ENCODE results near the gene BPGM. TPM values are rescaled to one million over a fixed set of nuclear protein-coding genes. Genes with fewer than 3 reads are reported as not detected.

The BPGM gene
- total RNA-seq, 1 donor from 2014 or later = 17.7 TPM

GRCh38 chr7:134705716-134706115 is 59.1 kb downstream of the BPGM start:
- no peak overlapping the region for H3K27ac Mint-ChIP-seq (ENCODE audit: unreplicated experiment)
- DNase-seq (ENCODE audit: low spot score) = no peak
- no peaks in the 10 kb centered on the region for H3K9me3 Mint-ChIP-seq (ENCODE audit: unreplicated experiment)
- no peaks in the 10 kb centered on the region for H3K27me3 Mint-ChIP-seq (ENCODE audit: unreplicated experiment)
- H3K4me3 Mint-ChIP-seq (ENCODE audit: unreplicated experiment) = no peak overlapping the region
- no peaks in the 10 kb centered on the region for H3K36me3 Mint-ChIP-seq (ENCODE audit: low read depth, unreplicated experiment)
- no peak for TF ChIP-seq CTCF (IDR thresholded peaks at IDR 0.05; ENCODE audit: unreplicated experiment)
- H3K4me1 Mint-ChIP-seq (ENCODE audit: unreplicated experiment) = peaks cover 20% of the 10 kb centered on the region

GRCh38 chr7:134706468-134706867 is 59.8 kb downstream of the BPGM start:
- Mint-ChIP-seq H3K27ac (ENCODE audit: unreplicated experiment) (no peak overlapping the region), H3K9me3 (ENCODE audit: unreplicated experiment) (no peaks in the 10 kb centered on the region), H3K36me3 (ENCODE audit: low read depth, unreplicated experiment) (no peaks in the 10 kb centered on the region), H3K27me3 (ENCODE audit: unreplicated experiment) (peaks cover 2% of the 10 kb centered on the region), H3K4me1 (ENCODE audit: unreplicated experiment) (peaks cover 27% of the 10 kb centered on the region), H3K4me3 (ENCODE audit: unreplicated experiment) (no peak overlapping the region)
- DNase-seq (ENCODE audit: low spot score) = no peak
- TF ChIP-seq CTCF (IDR thresholded peaks at IDR 0.05; ENCODE audit: unreplicated experiment) = no peak

GRCh38 chr7:134707663-134708378 is 61.2 kb downstream of the BPGM start:
- Mint-ChIP-seq H3K27ac (ENCODE audit: unreplicated experiment) (no peak overlapping the region), H3K4me1 (ENCODE audit: unreplicated experiment) (peaks cover 32% of the 10 kb centered on the region), H3K4me3 (ENCODE audit: unreplicated experiment) (no peak overlapping the region), H3K27me3 (ENCODE audit: unreplicated experiment) (peaks cover 2% of the 10 kb centered on the region), H3K36me3 (ENCODE audit: low read depth, unreplicated experiment) (no peaks in the 10 kb centered on the region), H3K9me3 (ENCODE audit: unreplicated experiment) (no peaks in the 10 kb centered on the region)
- no peak for TF ChIP-seq CTCF (IDR thresholded peaks at IDR 0.05; ENCODE audit: unreplicated experiment)
- DNase-seq (ENCODE audit: low spot score) = no peak

- DNase-seq (ENCODE audit: low spot score) = no peak
- Mint-ChIP-seq H3K27me3 (ENCODE audit: unreplicated experiment) (peaks cover 2% of the 10 kb centered on the region), H3K27ac (ENCODE audit: unreplicated experiment) (no peak overlapping the region), H3K4me1 (ENCODE audit: unreplicated experiment) (peaks cover 23% of the 10 kb centered on the region), H3K36me3 (ENCODE audit: low read depth, unreplicated experiment) (no peaks in the 10 kb centered on the region), H3K4me3 (ENCODE audit: unreplicated experiment) (no peak overlapping the region), H3K9me3 (ENCODE audit: unreplicated experiment) (no peaks in the 10 kb centered on the region)
- TF ChIP-seq CTCF (IDR thresholded peaks at IDR 0.05; ENCODE audit: unreplicated experiment) = no peak
These were observed 62.0 kb downstream of the BPGM start for GRCh38 chr7:134708692-134709091.

GRCh38 chr7:134709197-134709596 is 62.5 kb downstream of the BPGM start:
- peaks cover 21% of the 10 kb centered on the region for H3K4me1 Mint-ChIP-seq (ENCODE audit: unreplicated experiment)
- H3K4me3 Mint-ChIP-seq (ENCODE audit: unreplicated experiment) = no peak overlapping the region
- no peaks in the 10 kb centered on the region for H3K9me3 Mint-ChIP-seq (ENCODE audit: unreplicated experiment)
- H3K36me3 Mint-ChIP-seq (ENCODE audit: low read depth, unreplicated experiment) = no peaks in the 10 kb centered on the region
- no peak for TF ChIP-seq CTCF (IDR thresholded peaks at IDR 0.05; ENCODE audit: unreplicated experiment)
- H3K27me3 Mint-ChIP-seq (ENCODE audit: unreplicated experiment) = peaks cover 2% of the 10 kb centered on the region
- no peak for DNase-seq (ENCODE audit: low spot score)
- H3K27ac Mint-ChIP-seq (ENCODE audit: unreplicated experiment) = no peak overlapping the region

Measured in endothelial cell (in vitro differentiated cells).